H1 (cell line): ENCODE data around the gene C3orf52.

Source experiments
- EP300 ChIP-seq, 2 experiments: IDR thresholded peaks; 1 replicate in 1 of 2; 2 replicates in 1 of 2; pipeline ENCODE4 v1.6.1; 2011 to 2012; ENCODE audit warnings: low read depth in 2 of 2, low read length in 2 of 2, mild to moderate bottlenecking in 2 of 2, borderline replicate concordance in 1 of 2, inconsistent platforms in 1 of 2, moderate library complexity in 1 of 2
- EZH2 ChIP-seq: fragments of 200-600 bp; sonication (generic); IDR thresholded peaks from 2 replicates; pipeline ENCODE4 v1.7.1; 2012; ENCODE audit warnings: low read depth, mild to moderate bottlenecking, moderate library complexity, low read length, inconsistent platforms; ENCODE audit not compliant: severe bottlenecking
- GABPA ChIP-seq: IDR thresholded peaks from 2 replicates; pipeline ENCODE4 v1.6.1; 2011; ENCODE audit warnings: mild to moderate bottlenecking, low read length, moderate library complexity, borderline replicate concordance; ENCODE audit not compliant: insufficient read depth
- GTF2F1 ChIP-seq: IDR thresholded peaks from 2 replicates; pipeline ENCODE4 v1.6.1; 2012; ENCODE audit warnings: low read depth, low read length, improper control_type of control experiment, borderline replicate concordance
- POLR2AphosphoS5 ChIP-seq: IDR thresholded peaks from 2 replicates; pipeline ENCODE4 v1.6.1; 2011; ENCODE audit warnings: low read depth, low read length
- RAD21 ChIP-seq, 2 experiments: IDR thresholded peaks in 1 of 2; conservative IDR thresholded peaks in 1 of 2; 2 replicates each; pipeline ENCODE4 v1.6.1; 2011; ENCODE audit warnings: low read depth in 2 of 2, low read length in 2 of 2, improper control_type of control experiment in 1 of 2, inconsistent platforms in 1 of 2, mild to moderate bottlenecking in 1 of 2, moderate library complexity in 1 of 2
- RFX5 ChIP-seq: IDR thresholded peaks from 2 replicates; pipeline ENCODE4 v1.6.1; 2011; ENCODE audit warnings: low read depth, low read length, improper control_type of control experiment, borderline replicate concordance
- SIN3A ChIP-seq, 2 experiments: IDR thresholded peaks in 1 of 2; conservative IDR thresholded peaks in 1 of 2; 2 replicates each; pipeline ENCODE4 v1.6.1; 2011 to 2012; ENCODE audit warnings: low read length in 2 of 2, improper control_type of control experiment in 1 of 2, low read depth in 1 of 2, mild to moderate bottlenecking in 1 of 2
- SUZ12 ChIP-seq: fragments of 200-600 bp; sonication (generic); IDR thresholded peaks from 2 replicates; pipeline ENCODE4 v1.6.1; 2012; ENCODE audit warnings: mild to moderate bottlenecking, inconsistent platforms, low read length, moderate library complexity, mixed read lengths
- TF ChIP-seq, protein P1 (sequence below), 3 experiments: IDR thresholded peaks; 1 replicate in 2 of 3; 2 replicates in 1 of 3; pipeline versions ENCODE4 v1.5.1 to v1.6.1; 2011; ENCODE audit warnings: low read length in 3 of 3, mild to moderate bottlenecking in 3 of 3, inconsistent platforms in 2 of 3, low read depth in 1 of 3, moderate library complexity in 1 of 3; ENCODE audit not compliant: insufficient read depth in 1 of 3; ENCODE audit errors: control extremely low read depth in 1 of 3
- TF ChIP-seq, protein P2 (sequence below): IDR thresholded peaks from 2 replicates; pipeline ENCODE4 v1.6.1; 2011; ENCODE audit warnings: low read depth, mild to moderate bottlenecking, low read length; ENCODE audit not compliant: insufficient read depth

DNA sequence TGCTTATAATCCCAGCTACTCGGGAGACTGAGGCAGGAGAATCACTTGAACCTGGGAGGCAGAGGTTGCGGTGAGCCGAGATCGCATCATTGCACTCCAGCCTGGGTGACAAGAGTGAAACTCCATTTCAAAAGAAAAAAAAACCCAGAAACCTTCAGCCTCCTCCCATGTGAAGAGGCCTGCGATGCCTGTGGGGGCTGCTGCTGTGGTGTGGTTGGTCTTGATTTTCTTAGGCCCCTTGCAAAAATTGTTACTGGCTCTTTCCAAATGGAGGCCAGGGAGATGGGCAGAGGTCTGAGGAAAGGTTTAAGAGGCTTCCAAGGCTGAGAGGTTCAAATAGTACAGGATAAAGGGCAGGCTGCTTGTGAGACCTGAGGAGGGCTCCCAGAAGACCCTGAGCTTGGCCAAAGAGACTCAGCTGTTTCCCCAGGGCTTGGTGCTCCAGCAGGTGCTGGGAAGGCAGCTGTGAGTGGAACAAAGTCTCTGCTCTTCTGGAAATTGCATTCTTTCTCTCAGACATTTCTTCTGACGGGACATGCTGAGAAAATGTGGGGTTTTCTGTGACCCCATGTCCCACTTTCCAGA lies 28.5 kb downstream of the C3orf52 start:
- TF ChIP-seq RFX5 (no peak), GABPA (no peak), SIN3A (conservative IDR thresholded peaks at IDR 0.05 in 1 of 2, IDR thresholded peaks at IDR 0.05 in 1 of 2; ENCODE audit: low read depth in 1 of 2, low read length in 2 of 2) (no peak), GTF2F1 (no peak), RAD21 (IDR thresholded peaks at IDR 0.05 in 1 of 2, conservative IDR thresholded peaks at IDR 0.05 in 1 of 2; ENCODE audit: low read depth in 2 of 2, low read length in 2 of 2) (no peak), EP300 (IDR thresholded peaks at IDR 0.05; ENCODE audit: borderline replicate concordance in 1 of 2, low read depth in 2 of 2, low read length in 2 of 2) (no peak), SUZ12 (no peak), EZH2 (no peak), POLR2AphosphoS5 (no peak)
- TF ChIP-seq, protein P1, sequence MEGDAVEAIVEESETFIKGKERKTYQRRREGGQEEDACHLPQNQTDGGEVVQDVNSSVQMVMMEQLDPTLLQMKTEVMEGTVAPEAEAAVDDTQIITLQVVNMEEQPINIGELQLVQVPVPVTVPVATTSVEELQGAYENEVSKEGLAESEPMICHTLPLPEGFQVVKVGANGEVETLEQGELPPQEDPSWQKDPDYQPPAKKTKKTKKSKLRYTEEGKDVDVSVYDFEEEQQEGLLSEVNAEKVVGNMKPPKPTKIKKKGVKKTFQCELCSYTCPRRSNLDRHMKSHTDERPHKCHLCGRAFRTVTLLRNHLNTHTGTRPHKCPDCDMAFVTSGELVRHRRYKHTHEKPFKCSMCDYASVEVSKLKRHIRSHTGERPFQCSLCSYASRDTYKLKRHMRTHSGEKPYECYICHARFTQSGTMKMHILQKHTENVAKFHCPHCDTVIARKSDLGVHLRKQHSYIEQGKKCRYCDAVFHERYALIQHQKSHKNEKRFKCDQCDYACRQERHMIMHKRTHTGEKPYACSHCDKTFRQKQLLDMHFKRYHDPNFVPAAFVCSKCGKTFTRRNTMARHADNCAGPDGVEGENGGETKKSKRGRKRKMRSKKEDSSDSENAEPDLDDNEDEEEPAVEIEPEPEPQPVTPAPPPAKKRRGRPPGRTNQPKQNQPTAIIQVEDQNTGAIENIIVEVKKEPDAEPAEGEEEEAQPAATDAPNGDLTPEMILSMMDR (IDR thresholded peaks at IDR 0.05; ENCODE audit: control extremely low read depth in 1 of 3, insufficient read depth in 1 of 3, low read depth in 1 of 3, low read length in 3 of 3), result no peak
- TF ChIP-seq, protein P2, sequence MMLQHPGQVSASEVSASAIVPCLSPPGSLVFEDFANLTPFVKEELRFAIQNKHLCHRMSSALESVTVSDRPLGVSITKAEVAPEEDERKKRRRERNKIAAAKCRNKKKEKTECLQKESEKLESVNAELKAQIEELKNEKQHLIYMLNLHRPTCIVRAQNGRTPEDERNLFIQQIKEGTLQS, result no peak
